BE2C (cell line): ENCODE measurements around the gene SPEN.
"Not testable (repeated sequence)": the region's sequence is repeated elsewhere in the genome, so short reads cannot be mapped to it uniquely, and the experiment has no call there.

ENCODE experiments used
- DNase-seq: peaks from one replicate; pipeline ENCODE4 v3.0.0-alpha.2; 2020
- H3K27me3 ChIP-seq: fragments of 250-450 bp; sonication (Bioruptor Pico); 2 replicates; pipeline ENCODE4 v1.5.1; 2020; ENCODE audit warnings: mild to moderate bottlenecking
- H3K36me3 ChIP-seq: fragments of 250-450 bp; sonication (Bioruptor Pico); 2 replicates; pipeline ENCODE4 v1.5.1; 2020; ENCODE audit warnings: mild to moderate bottlenecking
- H3K4me1 ChIP-seq: fragments of 250-450 bp; sonication (Bioruptor Pico); 2 replicates; pipeline ENCODE4 v1.5.1; 2020
- H3K4me3 ChIP-seq: 2 replicates; pipeline ENCODE4 v1.5.1; 2011; ENCODE audit warnings: low read depth, low read length
- H3K9me3 ChIP-seq: fragments of 250-450 bp; sonication (Bioruptor Pico); 2 replicates; pipeline ENCODE4 v1.5.1; 2020
- CTCF ChIP-seq: IDR thresholded peaks from 2 replicates; pipeline ENCODE4 v1.5.1; 2012; ENCODE audit warnings: mild to moderate bottlenecking, low read depth, low read length

SPEN gene

DNA sequence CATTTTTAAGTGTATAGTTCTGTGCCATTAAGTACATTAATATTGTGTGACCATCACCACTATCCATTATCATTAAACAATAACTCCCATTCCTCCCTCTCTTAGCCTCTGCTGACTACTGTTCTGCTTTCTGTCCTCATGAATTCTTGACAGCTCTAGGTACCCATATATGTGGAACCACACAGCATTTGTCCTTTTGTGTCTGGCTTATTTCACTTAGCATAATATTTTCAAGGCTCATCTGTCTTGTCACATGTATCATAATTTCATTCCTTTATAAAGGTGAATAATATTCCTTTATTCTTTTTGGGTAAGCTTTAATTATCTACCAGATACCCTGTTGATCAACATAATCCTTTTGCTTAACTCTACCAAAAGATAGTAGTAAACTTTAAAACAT is 47.7 kb downstream of the SPEN start:
- DNase-seq: no peak
- Histone ChIP-seq H3K36me3 (no peaks in the 10 kb centered on the region), H3K4me1 (no peaks in the 10 kb centered on the region), H3K9me3 (no peaks in the 10 kb centered on the region), H3K4me3 (no peak overlapping the region), H3K27me3 (no peaks in the 10 kb centered on the region)
- no peak for TF ChIP-seq CTCF

DNA sequence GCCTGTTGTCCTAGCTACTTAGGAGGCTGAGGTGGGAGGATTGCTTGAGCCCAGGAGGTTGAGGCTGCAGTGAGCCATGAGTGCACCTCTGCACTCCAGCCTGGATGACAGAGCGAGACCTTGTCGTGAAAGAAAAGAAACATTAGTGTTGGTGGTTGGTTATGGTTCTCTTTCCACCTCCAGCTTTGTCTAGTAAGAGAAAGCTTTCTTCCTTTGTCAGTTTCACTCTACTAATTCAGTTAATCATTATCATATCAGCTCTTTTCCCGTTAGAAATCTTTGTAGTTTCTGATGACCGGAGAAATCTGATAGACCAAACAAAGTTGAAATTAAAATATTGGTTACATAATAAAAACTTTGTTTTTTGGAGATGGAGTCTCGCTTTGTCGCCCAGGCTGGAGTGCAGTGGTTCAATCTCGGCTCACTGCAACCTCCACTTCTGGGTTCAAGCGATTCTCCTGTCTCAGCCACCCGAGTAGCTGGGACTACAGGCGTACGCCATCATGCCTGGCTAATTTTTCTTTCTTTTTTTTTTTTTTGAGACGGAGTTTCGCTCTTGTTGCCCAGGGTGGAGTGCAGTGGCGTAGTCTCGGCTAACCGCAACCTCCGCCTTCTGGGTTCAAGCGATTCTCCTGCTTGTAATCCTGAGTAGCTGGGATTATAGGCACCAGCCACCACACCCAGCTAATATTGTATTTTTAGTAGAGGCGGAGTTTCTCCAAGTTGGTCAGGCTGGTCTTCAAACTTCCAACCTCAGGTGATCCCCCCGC is 49.5 kb downstream of the SPEN start:
- DNase-seq, H3K4me1 ChIP-seq, H3K4me3 ChIP-seq, H3K9me3 ChIP-seq, H3K36me3 ChIP-seq, H3K27me3 ChIP-seq: not testable (repeated sequence)

DNA sequence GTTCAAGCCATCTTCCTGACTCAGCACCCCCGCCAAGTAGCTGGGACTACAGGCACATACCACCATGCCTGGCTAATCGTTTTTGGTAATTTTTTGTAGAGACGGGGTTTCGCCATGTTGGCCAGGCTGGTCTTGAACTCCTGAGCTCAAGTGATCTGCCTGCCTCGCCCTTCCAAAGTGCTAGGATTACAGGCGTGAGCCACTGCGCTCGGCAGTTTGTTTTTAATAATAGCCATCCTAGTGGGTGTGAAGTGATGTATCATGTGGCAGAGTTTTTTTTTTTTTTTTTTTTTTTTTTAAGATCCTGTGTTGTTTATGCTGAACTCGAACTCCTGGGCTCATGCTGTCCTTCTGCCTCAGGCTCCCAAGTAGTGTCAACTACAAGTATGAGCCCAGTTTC is 51.8 kb downstream of the SPEN start:
- Histone ChIP-seq H3K4me1 (no peaks in the 10 kb centered on the region), H3K9me3 (no peaks in the 10 kb centered on the region), H3K4me3 (no peak overlapping the region), H3K36me3 (no peaks in the 10 kb centered on the region), H3K27me3 (no peaks in the 10 kb centered on the region)
- no peak for TF ChIP-seq CTCF
- no peak for DNase-seq

DNA sequence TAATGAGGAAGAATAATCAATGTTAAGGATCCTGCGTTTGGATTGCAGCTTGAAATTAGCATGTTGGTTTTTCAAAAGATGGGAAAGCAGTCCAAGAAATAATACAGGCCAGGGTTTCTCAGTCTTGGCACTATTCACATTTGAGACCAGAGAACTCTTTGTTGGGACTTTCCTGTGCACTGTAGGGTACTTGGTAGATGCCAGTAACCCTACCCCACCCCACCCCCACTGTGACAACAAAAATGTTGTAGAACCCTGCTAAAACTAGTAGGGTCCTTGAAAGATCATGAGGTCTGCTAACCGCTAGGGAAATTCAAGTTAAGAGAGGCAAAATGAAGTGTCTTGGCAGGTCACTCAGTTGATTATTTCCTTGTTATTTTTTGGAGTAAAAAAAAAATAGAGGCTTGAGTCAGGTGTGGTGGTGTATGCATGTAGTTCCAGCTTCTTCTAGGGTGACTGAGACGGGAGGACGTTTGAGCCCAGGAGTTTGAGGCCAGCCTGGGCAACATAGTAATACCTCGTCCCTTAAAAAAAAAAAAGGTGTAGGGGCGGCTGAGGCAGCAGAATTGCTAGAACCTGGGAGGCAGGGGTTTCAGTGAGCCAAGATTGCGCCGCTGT is 53.3 kb downstream of the SPEN start:
- Histone ChIP-seq H3K4me3 (no peak overlapping the region), H3K36me3 (no peaks in the 10 kb centered on the region), H3K27me3 (no peaks in the 10 kb centered on the region), H3K9me3 (no peaks in the 10 kb centered on the region), H3K4me1 (no peaks in the 10 kb centered on the region)
- no peak for TF ChIP-seq CTCF
- no peak for DNase-seq

DNA sequence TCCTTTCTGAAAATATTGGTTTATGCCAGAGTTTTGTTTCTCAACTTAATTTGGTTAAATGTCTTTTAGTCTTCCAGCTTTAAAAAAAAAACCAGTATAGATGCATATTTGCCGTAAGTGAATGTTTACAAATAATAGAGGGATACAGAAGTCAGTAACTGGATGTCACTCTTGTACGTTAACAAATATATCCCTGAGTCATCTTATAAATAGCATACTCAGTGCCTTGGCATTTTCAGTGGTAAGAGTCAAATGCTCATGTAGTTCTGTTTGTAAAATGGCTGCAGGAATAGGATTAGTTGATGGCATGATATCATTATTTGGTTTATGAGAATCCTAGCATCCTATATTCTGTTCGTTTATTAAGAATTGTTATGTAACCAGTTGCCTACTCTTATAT is 55.4 kb downstream of the SPEN start:
- Histone ChIP-seq H3K36me3 (no peaks in the 10 kb centered on the region), H3K9me3 (no peaks in the 10 kb centered on the region), H3K27me3 (no peaks in the 10 kb centered on the region), H3K4me1 (no peaks in the 10 kb centered on the region), H3K4me3 (no peak overlapping the region)
- TF ChIP-seq CTCF: no peak
- no peak for DNase-seq

GRCh38 chr1:15908597-15908996 is 61.1 kb downstream of the SPEN start:
- no peaks in the 10 kb centered on the region for H3K9me3 ChIP-seq
- no peaks in the 10 kb centered on the region for H3K4me1 ChIP-seq
- TF ChIP-seq CTCF: no peak
- H3K36me3 ChIP-seq: peaks cover 10% of the 10 kb centered on the region
- no peaks in the 10 kb centered on the region for H3K27me3 ChIP-seq
- DNase-seq: no peak
- no peak overlapping the region for H3K4me3 ChIP-seq
